Liver (tissue), 2 donors: Measurements from ENCODE around the gene HNRNPUL2.

Experiments used
- CTCF ChIP-seq: fragments of 150-350 bp; IDR thresholded peaks from 2 replicates; pipeline ENCODE4 v1.5.1; 2017; ENCODE audit warnings: improper control_type of control experiment, low read depth, low read length; ENCODE audit not compliant: missing input control
- REST ChIP-seq: IDR thresholded peaks from 2 replicates; pipeline ENCODE4 v1.6.1; 2016; ENCODE audit warnings: antibody characterized with exemption, mild to moderate bottlenecking
- donor health status: healthy.

GRCh38 chr11:62702246-62702645 lies 25.0 kb downstream of the HNRNPUL2 start:
- TF ChIP-seq CTCF = no peak
- no peak for TF ChIP-seq REST
